Endodermal cell (in vitro differentiated cells): ENCODE data around the gene CCDC92. TPM values are rescaled to one million over a fixed set of nuclear protein-coding genes. Genes with fewer than 3 reads are reported as not detected.

Experiments
- DNase-seq: peaks from one replicate; pipeline ENCODE4 v3.0.0-alpha.2; 2017
- H3K27ac ChIP-seq: 2 replicates; pipeline ENCODE4 v1.5.1; 2013; ENCODE audit warnings: mild to moderate bottlenecking, low read depth, low read length, moderate library complexity
- H3K27me3 ChIP-seq: 2 replicates; pipeline ENCODE4 v1.6.1; 2013; ENCODE audit warnings: mild to moderate bottlenecking, low read length, moderate library complexity; ENCODE audit not compliant: insufficient read depth, control insufficient read depth, poor library complexity, severe bottlenecking
- H3K36me3 ChIP-seq: 2 replicates; pipeline ENCODE4 v1.7.0; 2013; ENCODE audit warnings: mild to moderate bottlenecking, low read length, moderate library complexity; ENCODE audit not compliant: control insufficient read depth, insufficient read depth
- H3K4me1 ChIP-seq: one replicate; pipeline ENCODE4 v1.7.0; 2013; ENCODE audit warnings: low read length; ENCODE audit not compliant: control insufficient read depth, insufficient read depth
- H3K4me3 ChIP-seq: 2 replicates; pipeline ENCODE4 v1.5.1; 2013; ENCODE audit warnings: mild to moderate bottlenecking, low read length, moderate library complexity
- H3K9ac ChIP-seq: 2 replicates; pipeline ENCODE4 v1.6.1; 2013; ENCODE audit warnings: mild to moderate bottlenecking, low read length, moderate library complexity; ENCODE audit not compliant: poor library complexity, severe bottlenecking; ENCODE audit errors: extremely low read depth
- H3K9me3 ChIP-seq: 2 replicates; pipeline ENCODE4 v1.6.1; 2013; ENCODE audit warnings: mild to moderate bottlenecking, low read length, moderate library complexity; ENCODE audit not compliant: control insufficient read depth
- H3K27ac Mint-ChIP-seq: 2 replicates; pipeline ENCODE4 v1.8.0; 2020; ENCODE audit warnings: mixed read lengths
- H3K27me3 Mint-ChIP-seq: 2 replicates; pipeline ENCODE4 v1.8.0; 2021; ENCODE audit warnings: mild to moderate bottlenecking, mixed read lengths; ENCODE audit not compliant: insufficient read depth
- H3K36me3 Mint-ChIP-seq: 2 replicates; pipeline ENCODE4 v1.8.0; 2020; ENCODE audit warnings: low read depth, mixed read lengths
- H3K4me1 Mint-ChIP-seq: 2 replicates; pipeline ENCODE4 v1.8.0; 2020; ENCODE audit warnings: mixed read lengths
- H3K4me3 Mint-ChIP-seq: 2 replicates; pipeline ENCODE4 v1.8.0; 2020; ENCODE audit warnings: mild to moderate bottlenecking, moderate library complexity, mixed read lengths
- H3K9me3 Mint-ChIP-seq: 2 replicates; pipeline ENCODE4 v1.8.0; 2020; ENCODE audit warnings: mild to moderate bottlenecking, mixed read lengths
- WGBS, 2 experiments: methylation state at CpG; one replicate each; pipeline versions ENCODE4 v1.1.5 to v1.1.7; 2013; ENCODE audit warnings: missing lambda C conversion rate in 2 of 2, mixed read lengths in 1 of 2; ENCODE audit not compliant: insufficient coverage in 1 of 2, insufficient read length in 1 of 2; 5-methylcytosine and 5-hydroxymethylcytosine counted together
- total RNA-seq, 2 donors: library from RNA; stranded (reverse); fragmentation: NEBNext Ultra II Directional in 1 of 2; extraction: Animal tissue kit (Norgen Biotek cat#: 25700) in 1 of 2; gene quantifications; 2 replicates in 1 of 2; 3 replicates in 1 of 2; pipeline ENCODE4 v1.2.1, GENCODE V29; 2021
- TF ChIP-seq, protein P1 (sequence below): fragments of 200-600 bp; sonication (generic); conservative IDR thresholded peaks from 2 replicates; pipeline ENCODE4 v1.5.0; 2021; ENCODE audit warnings: antibody characterized with exemption, mild to moderate bottlenecking

Gene CCDC92
- total RNA-seq, 2 donors from 2014 or later = 37.9 to 45.1 TPM

DNA sequence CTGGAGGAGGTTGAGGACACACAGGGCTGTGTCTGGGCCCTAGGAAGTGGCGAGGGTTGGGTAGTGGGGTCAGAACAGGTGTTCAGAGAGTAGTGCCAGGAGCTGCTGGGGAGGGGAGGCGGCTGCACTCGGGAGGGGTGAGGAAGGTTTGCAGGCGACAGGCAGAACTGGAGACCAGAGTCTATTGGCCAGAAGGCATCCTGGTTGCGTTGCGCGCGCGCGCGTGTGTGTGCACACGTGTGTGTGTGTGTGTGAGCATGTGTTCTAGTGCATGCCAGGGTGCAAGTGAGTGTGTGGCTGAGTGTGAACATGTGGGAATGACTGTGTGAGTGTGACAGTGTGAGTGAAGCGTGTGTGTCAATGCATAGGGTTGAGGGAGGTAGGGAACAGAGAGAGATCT is 86.4 kb downstream of the CCDC92 start:
- Histone ChIP-seq H3K4me3 (no peak overlapping the region), H3K9ac (no peak overlapping the region), H3K27ac (no peak overlapping the region), H3K9me3 (no peaks in the 10 kb centered on the region), H3K36me3 (no peaks in the 10 kb centered on the region), H3K27me3 (peaks cover 15% of the 10 kb centered on the region), H3K4me1 (no peaks in the 10 kb centered on the region)
- Mint-ChIP-seq H3K27me3 (peaks cover 31% of the 10 kb centered on the region), H3K27ac (no peak overlapping the region), H3K4me3 (no peak overlapping the region), H3K9me3 (no peaks in the 10 kb centered on the region), H3K36me3 (no peaks in the 10 kb centered on the region), H3K4me1 (peaks cover 7% of the 10 kb centered on the region)
- TF ChIP-seq, protein P1, sequence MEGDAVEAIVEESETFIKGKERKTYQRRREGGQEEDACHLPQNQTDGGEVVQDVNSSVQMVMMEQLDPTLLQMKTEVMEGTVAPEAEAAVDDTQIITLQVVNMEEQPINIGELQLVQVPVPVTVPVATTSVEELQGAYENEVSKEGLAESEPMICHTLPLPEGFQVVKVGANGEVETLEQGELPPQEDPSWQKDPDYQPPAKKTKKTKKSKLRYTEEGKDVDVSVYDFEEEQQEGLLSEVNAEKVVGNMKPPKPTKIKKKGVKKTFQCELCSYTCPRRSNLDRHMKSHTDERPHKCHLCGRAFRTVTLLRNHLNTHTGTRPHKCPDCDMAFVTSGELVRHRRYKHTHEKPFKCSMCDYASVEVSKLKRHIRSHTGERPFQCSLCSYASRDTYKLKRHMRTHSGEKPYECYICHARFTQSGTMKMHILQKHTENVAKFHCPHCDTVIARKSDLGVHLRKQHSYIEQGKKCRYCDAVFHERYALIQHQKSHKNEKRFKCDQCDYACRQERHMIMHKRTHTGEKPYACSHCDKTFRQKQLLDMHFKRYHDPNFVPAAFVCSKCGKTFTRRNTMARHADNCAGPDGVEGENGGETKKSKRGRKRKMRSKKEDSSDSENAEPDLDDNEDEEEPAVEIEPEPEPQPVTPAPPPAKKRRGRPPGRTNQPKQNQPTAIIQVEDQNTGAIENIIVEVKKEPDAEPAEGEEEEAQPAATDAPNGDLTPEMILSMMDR = no peak
- 89 to 91% methylated on average over 10 to 13 of the region's 13 CpGs for WGBS, 2 experiments
- DNase-seq = no peak

Other genes starting within 250 kb of the CCDC92 start
- gene DNAH10, start 210.5 kb downstream of the CCDC92 start, total RNA-seq = under 1 TPM; 0.09 to 0.64 TPM
- gene ZNF664, start 384 bp upstream of the CCDC92 start, total RNA-seq = 100 to 1,000 TPM; 131 to 139 TPM